GM18861 (cell line): ENCODE data around the gene MEF2D.
A peak's percentile ranks its signal among the peaks of the same experiment; 100 is the strongest.

ENCODE experiments used
- ATAC-seq: cut with Tn5 transposase; IDR thresholded peaks from one replicate; pipeline ENCODE4 v1.9.1; 2021; ENCODE audit not compliant: unreplicated experiment

The MEF2D gene

DNA sequence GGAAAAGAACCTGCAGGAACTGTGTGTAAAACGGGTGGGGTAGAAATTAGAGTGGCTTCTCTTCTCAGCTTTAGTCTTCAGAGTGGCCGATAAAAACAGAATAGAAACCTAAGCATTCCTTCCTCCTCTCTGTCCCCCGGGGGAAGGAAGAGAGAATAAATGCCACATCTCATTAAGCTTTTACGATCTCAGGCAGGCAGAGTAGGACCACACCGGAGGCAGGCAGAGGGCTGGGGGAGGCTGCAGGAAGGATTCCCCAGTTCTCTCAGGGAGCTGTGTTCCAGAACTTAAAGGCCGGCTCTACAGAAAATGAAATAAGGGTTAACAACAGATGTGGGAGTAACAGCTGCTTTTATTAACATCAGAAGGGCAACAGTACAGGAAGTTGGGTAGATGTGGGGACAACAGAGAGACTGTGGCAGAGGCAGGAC lies 24.5 kb upstream of the MEF2D start:
- ATAC-seq, result no peak

DNA sequence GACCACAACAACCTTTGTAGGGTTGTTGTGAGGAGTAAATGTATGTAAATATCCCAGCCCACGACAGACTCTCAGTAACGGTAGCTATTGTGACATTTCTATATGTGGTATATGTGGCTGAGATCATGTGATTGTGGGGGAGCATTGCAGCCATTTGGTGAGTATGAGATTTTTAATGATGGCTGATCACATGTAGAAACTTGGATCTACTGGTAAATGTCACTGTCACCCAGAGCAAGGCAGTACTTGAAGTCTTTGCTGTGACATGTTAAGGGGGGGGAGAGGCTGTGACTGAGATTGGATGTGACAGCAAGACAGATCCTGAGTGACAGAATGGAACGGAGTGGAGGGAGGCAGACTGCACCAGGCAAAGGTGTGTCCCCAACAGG lies 23.9 kb upstream of the MEF2D start:
- ATAC-seq, result no peak

- ATAC-seq, result no peak
Measured at GRCh38 chr1:156523801-156524480, 23.4 kb upstream of the MEF2D start.

- no peak for ATAC-seq
Measured at GRCh38 chr1:156522443-156522970, 21.9 kb upstream of the MEF2D start.

DNA sequence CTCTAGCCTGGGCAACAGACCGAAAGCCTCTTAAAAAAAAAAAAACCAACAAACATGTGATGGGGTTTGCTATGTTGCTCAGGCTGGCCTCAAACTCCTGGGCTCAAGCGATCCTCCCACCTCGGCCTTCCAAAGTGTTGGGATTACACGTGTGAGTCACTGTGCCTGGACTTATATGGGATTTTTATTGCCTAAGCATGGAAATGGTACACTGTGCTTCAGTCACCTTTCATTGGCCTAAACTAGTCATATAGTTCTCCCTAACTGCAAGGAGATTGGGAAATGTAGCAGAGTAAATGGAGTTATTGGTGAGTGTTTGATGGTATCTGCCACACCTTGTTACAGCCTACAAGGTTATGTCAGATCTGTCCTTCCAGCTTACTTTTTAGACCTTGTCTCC lies 17.2 kb upstream of the MEF2D start:
- no peak for ATAC-seq

DNA sequence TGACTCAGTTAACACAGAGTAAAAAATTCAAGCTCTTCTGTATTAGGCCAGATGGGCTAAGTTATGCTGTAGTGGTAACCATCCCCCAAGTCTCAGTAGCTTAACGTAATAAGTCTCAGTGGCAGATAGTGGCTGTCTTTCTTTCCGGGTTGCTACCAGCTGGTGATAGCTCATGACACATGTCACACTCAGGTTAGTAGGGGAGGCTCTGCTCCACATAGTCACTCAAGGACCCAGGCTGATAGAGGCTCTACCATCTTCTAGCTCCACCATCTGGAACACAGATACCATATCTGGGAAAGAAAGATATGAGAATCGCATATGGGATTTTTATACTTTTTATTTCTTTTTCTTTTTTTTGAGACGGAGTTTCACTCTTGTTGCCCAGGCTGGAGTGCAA lies 16.2 kb upstream of the MEF2D start:
- ATAC-seq, result no peak

DNA sequence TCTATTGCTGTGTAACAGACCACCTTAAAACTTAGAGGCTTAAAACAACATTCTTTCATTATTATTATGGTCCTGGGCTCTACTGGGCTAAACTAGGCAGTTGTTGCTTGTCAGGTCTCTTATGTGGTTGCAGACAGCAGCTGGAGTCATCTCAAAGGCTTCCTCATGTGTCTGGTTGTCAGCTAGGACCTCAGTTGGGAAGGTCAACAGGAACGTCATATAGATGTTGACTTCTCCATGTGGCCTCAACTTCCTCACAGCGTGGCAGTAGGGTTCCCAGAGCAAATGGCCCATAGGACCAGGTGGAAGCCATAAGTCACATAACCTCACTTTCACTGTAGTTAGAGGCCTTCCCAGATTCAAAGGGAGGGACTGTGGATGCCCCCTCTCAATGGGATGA lies 15.4 kb upstream of the MEF2D start:
- no peak for ATAC-seq

- no peak for ATAC-seq
Measured at GRCh38 chr1:156513185-156513584, 12.6 kb upstream of the MEF2D start.

GRCh38 chr1:156511644-156512043 lies 11.1 kb upstream of the MEF2D start:
- no peak for ATAC-seq

GRCh38 chr1:156510709-156511108 lies 10.1 kb upstream of the MEF2D start:
- no peak for ATAC-seq

DNA sequence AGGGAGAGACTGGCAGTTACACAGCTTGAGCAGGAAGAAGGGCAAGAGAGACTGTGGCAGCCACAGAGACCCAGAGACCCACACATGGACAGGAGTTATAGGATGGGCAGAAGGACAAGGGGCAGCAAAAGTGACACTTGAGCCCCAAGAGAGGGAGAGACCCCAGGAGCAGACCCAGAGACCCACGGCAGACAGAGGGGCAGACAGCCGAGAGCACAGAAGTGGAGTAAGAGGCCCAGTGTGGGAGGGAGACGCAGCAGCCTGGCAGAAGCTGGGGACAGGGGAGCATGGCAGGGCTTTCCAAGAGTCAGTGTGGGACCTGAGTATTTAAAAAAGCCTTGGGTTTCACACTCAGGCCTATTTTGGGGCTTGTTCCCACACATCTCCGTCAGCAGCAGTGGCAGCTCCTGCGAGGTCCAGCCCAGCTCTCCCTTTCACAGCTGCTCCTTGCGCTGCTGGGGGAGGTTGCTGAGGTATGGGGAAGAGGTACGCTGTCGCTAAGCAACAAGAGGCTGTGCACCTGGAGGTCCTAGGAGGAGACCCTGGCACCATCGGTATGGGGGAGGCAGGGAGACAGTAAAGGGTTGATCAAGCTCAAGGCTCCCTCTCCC lies 9.0 kb upstream of the MEF2D start:
- no peak for ATAC-seq

DNA sequence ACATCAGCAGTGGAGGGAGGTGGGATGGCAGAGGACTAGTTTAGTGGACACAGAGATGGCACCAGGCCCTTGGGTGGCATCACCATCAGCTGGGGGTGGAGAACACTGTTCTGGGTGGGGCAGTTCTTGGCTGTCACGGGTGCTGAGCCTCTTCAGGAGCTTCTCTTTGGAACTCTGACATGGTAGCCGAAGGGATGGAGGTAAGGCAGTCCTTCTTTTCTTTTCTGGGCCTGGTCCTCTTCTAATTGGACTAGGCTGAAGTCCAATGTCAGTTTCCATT lies 8.3 kb upstream of the MEF2D start:
- ATAC-seq, result no peak

DNA sequence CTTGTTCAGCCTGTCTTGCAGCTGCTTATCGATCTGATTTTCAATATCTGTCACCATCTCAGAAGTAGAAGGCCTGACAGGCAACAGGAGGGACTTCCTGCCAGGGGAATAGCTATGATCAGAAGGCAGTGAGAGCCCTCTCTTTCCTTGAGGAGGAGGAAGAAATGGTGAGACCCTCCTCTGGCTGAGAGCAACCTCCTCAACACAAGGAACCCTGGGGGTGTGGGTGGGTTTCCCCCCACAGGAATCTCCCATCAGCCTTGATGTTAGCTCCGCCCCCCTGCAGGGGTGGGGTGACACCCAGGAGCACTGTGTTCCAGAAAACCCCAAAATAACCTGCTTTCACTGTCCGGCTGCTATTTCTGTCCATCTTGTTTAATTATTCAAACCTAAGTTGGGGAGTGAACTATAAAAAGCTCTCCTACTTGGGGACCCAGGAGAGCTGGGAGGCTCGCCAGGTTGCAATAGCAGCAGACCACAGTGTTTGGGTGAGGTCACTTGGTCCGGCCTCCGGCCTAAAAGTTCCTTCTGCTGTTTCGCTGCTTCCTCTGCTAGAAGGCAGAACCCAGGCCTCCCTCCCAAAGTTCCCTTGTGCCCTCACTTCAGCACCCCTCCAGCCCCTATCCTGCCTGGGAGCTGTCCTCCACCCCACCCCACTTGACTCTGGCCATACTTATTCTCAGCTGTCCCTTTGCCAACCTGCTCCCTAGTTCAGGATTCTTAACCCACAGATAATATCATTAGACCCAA lies 7.8 kb upstream of the MEF2D start:
- ATAC-seq, result no peak

GRCh38 chr1:156506450-156506849 lies 5.9 kb upstream of the MEF2D start:
- ATAC-seq, result no peak

DNA sequence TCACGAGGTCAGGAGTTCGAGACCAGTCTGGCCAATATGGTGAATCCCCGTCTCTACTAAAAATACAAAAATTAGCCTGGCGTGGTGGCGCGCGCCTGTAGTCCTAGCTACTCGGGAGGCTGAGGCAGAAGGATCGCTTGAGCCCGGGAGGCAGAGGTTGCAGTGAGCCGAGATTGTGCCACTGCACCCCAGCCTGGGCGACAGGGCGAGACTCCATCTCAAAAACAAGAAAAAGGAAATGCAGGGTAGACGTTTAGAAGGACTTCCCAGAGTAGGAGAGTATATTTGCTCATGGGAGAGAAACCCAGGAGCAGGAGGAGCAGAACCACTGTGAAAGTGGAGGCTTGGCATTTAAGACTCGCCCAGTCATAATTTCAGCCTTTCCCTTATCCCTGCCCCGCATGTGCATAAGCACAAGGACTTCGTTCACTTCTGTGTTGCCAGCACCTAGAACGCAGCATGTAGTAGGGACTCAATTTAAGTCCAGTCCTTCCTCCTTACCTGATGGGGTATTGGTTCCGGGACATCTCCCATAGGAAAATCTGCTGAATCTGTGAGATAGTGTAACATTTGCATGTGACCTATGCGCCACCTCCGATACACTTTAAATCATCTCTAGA lies 5.2 kb upstream of the MEF2D start:
- ATAC-seq, result no peak

- ATAC-seq, result peak; percentile 31
Measured at GRCh38 chr1:156504821-156505678, 4.5 kb upstream of the MEF2D start.

- no peak for ATAC-seq
Measured at GRCh38 chr1:156504438-156504813, 3.9 kb upstream of the MEF2D start.

- no peak for ATAC-seq
Measured at GRCh38 chr1:156503698-156504437, 3.3 kb upstream of the MEF2D start.

- no peak for ATAC-seq
Measured at GRCh38 chr1:156502894-156503697, 2.5 kb upstream of the MEF2D start.
